Measurements from ENCODE around the gene FUNDC1.

DNA sequence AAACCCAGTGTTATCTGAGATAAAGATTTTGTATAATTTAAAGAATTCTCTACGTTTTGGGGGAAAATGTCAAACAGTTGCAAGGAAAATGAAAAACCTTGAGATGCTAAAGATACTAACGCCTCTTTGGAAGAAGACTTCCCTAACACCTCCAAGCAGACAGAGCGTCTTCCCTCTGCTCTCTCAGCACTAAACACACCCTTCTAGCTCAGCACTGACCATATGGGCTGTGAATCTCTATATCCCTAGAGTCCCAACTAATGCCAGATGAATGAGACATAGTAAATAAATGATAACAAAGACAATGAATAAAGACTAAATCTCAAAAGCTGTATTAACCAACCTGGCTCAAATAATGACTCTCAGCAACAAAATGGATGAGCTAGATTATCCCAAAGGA is 13.3 kb downstream of the FUNDC1 start:
- TF ChIP-seq, protein P1, sequence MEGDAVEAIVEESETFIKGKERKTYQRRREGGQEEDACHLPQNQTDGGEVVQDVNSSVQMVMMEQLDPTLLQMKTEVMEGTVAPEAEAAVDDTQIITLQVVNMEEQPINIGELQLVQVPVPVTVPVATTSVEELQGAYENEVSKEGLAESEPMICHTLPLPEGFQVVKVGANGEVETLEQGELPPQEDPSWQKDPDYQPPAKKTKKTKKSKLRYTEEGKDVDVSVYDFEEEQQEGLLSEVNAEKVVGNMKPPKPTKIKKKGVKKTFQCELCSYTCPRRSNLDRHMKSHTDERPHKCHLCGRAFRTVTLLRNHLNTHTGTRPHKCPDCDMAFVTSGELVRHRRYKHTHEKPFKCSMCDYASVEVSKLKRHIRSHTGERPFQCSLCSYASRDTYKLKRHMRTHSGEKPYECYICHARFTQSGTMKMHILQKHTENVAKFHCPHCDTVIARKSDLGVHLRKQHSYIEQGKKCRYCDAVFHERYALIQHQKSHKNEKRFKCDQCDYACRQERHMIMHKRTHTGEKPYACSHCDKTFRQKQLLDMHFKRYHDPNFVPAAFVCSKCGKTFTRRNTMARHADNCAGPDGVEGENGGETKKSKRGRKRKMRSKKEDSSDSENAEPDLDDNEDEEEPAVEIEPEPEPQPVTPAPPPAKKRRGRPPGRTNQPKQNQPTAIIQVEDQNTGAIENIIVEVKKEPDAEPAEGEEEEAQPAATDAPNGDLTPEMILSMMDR (IDR thresholded peaks at IDR 0.05) = no peak
- no peak for TF ChIP-seq POLR2A (IDR thresholded peaks at IDR 0.05)
- no peak for TF ChIP-seq EP300 (IDR thresholded peaks at IDR 0.05)
